Uterus (tissue), 4 donors: ENCODE measurements around the gene ATRN. TPM values are rescaled to one million over a fixed set of nuclear protein-coding genes. Genes with fewer than 3 reads are reported as not detected.

ENCODE experiments used
- DNase-seq, 2 donors: peaks; one replicate each; pipeline ENCODE4 v3.0.0-alpha.2; 2019 to 2020
- H3K27ac ChIP-seq, 2 donors: fragments of 200-600 bp; sonication (generic); 1 replicate in 1 of 2; 2 replicates in 1 of 2; pipeline ENCODE4 v1.5.1; 2016 to 2018
- H3K27me3 ChIP-seq, 2 donors: fragments of 200-600 bp; sonication (generic); one replicate each; pipeline ENCODE4 v1.5.1; 2018 to 2019; ENCODE audit warnings: control low read depth in 1 of 2
- H3K36me3 ChIP-seq, 2 donors: fragments of 200-600 bp; sonication (generic); one replicate each; pipeline ENCODE4 v1.5.1; 2019; ENCODE audit warnings: control low read depth in 1 of 2
- H3K4me1 ChIP-seq, 2 donors: fragments of 200-600 bp; sonication (generic); one replicate each; pipeline ENCODE4 v1.5.1; 2018 to 2019; ENCODE audit warnings: control low read depth in 1 of 2
- H3K4me3 ChIP-seq, 2 donors: fragments of 200-600 bp; sonication (generic); 1 replicate in 1 of 2; 2 replicates in 1 of 2; pipeline ENCODE4 v1.5.1; 2018 to 2019; ENCODE audit warnings: mild to moderate bottlenecking in 1 of 2
- H3K9me3 ChIP-seq, 2 donors: fragments of 200-600 bp; sonication (generic); one replicate each; pipeline ENCODE4 v1.5.1; 2019; ENCODE audit warnings: control low read depth in 1 of 2
- POLR2A ChIP-seq, 2 donors: fragments of 450-650 bp; IDR thresholded peaks; one replicate each; pipeline ENCODE4 v1.6.1; 2016; ENCODE audit warnings: antibody characterized with exemption in 2 of 2, mild to moderate bottlenecking in 1 of 2, moderate library complexity in 1 of 2
- intact Hi-C: fragments of 100-400 bp; cut with DNase I; formaldehyde crosslinking; loops from one replicate; pipeline ENCODE4 v1.15.1; 2023; ENCODE audit warnings: low total_unique reads
- total RNA-seq, 4 donors: library from RNA; depleted of rRNA in 3 of 4; stranded (reverse); fragments of >200 nt in 3 of 4; gene quantifications; one replicate each; pipeline versions ENCODE4 v1.1.0 to v1.2.4, GENCODE V29; 2014 to 2023
- TF ChIP-seq, protein P1 (sequence below), 4 experiments: fragments of 200-600 bp in 2 of 4; fragments of 450-650 bp in 2 of 4; sonication (generic) in 2 of 4; IDR thresholded peaks; one replicate each; pipeline ENCODE4 v1.5.1; 2016 to 2019; ENCODE audit warnings: antibody characterized with exemption in 4 of 4, mild to moderate bottlenecking in 2 of 4, moderate library complexity in 1 of 4
- donor health status: DM: yes; HTN: yes; CAD: no.

ATRN gene
- total RNA-seq, 4 donors from 2014 or later, result 7.4 to 76.7 (median 21.2) TPM

DNA sequence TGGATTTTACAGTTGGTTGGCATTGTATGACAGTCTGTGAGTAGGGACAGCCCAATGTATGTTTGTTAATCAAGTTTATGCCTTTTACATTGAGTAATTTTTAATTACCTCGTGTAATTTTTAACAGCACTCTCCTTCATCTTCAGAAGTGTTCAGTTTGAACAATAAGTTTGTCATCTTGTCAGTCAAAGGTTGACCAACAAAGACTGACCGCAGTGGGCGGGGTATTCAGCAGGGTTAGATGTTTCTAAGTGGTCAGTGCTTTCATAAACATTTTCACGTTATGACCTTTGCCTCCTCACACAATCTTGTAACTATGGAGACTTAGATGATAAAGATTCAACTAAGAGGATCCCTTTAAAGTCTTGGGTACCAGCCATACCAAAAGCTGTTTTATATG, 151.6 kb downstream of the ATRN start:
- TF ChIP-seq, protein P1, sequence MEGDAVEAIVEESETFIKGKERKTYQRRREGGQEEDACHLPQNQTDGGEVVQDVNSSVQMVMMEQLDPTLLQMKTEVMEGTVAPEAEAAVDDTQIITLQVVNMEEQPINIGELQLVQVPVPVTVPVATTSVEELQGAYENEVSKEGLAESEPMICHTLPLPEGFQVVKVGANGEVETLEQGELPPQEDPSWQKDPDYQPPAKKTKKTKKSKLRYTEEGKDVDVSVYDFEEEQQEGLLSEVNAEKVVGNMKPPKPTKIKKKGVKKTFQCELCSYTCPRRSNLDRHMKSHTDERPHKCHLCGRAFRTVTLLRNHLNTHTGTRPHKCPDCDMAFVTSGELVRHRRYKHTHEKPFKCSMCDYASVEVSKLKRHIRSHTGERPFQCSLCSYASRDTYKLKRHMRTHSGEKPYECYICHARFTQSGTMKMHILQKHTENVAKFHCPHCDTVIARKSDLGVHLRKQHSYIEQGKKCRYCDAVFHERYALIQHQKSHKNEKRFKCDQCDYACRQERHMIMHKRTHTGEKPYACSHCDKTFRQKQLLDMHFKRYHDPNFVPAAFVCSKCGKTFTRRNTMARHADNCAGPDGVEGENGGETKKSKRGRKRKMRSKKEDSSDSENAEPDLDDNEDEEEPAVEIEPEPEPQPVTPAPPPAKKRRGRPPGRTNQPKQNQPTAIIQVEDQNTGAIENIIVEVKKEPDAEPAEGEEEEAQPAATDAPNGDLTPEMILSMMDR (IDR thresholded peaks at IDR 0.05), result no peak
- no peak for TF ChIP-seq POLR2A (IDR thresholded peaks at IDR 0.05)
- H3K4me1 ChIP-seq, result no peaks in the 10 kb centered on the region
- H3K9me3 ChIP-seq, result no peaks in the 10 kb centered on the region
- no peaks in the 10 kb centered on the region for H3K27me3 ChIP-seq
- H3K36me3 ChIP-seq, result no peaks in the 10 kb centered on the region
- H3K27ac ChIP-seq, result no peak overlapping the region
- H3K4me3 ChIP-seq, result no peak overlapping the region
- intact Hi-C loops, result no loop called here
- DNase-seq, result no peak

DNA sequence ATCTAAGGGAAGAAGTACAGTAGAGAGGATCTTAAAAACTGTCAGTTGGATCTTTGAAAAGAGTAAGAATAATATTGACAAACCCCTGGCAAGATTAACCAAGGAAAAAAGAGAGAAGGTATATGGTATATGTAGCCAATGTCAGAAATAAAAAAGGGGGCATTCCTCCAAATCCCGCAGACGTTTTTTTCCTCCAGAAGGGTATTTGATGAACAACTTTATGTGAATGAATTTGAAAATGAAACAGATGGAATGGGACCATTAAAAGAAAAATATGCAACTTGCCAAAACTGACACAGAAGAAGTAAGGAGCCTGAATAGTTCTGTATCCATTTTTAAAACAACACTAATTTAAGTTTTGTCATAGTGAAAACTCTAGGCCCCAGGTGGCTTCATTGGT, 156.7 kb downstream of the ATRN start:
- Histone ChIP-seq H3K27me3 (no peaks in the 10 kb centered on the region), H3K4me3 (no peak overlapping the region), H3K9me3 (no peaks in the 10 kb centered on the region), H3K27ac (no peak overlapping the region), H3K4me1 (no peaks in the 10 kb centered on the region), H3K36me3 (no peaks in the 10 kb centered on the region)
- intact Hi-C loops, result no loop called here
- DNase-seq, result no peak
- TF ChIP-seq, protein P1 (IDR thresholded peaks at IDR 0.05), result no peak
- no peak for TF ChIP-seq POLR2A (IDR thresholded peaks at IDR 0.05)

DNA sequence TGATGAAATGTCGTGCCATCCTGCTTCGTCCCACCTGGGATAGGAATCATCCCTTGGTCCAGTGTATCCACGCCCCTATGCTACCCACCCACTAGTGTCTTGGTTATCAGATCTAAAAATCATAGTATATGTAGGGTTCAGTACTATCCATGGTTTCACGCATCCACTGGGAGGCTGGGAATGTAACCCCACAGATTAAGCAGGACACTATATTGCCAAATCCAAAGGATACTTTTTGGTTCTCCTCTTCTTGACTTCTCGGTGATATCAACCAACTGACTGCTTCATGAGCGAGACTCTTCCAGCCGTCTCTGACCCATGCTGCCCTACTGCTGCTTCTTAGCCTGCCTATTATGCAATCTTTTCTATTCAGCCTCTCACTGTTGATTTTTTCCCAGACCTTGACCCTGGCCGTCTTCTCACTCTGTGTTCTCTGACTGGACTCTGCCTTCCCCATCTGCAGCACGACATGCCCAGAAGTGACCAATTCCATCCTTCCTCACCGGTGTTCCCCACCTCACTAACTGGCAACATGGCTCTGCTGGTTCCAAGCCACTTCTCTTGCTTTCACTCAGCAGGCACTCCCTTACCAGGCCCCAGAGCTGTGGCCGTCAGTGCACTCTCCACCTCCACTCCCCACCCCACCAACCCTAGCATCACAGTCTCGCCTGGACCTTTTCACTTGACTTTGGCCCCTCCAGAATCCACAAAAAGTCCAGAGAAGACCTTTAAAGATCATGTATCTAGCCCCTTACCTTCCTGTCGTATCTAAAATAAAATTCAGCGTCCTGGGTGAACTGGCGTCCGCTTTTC, 157.9 kb downstream of the ATRN start:
- TF ChIP-seq, protein P1 (IDR thresholded peaks at IDR 0.05), result no peak
- TF ChIP-seq POLR2A (IDR thresholded peaks at IDR 0.05), result no peak
- intact Hi-C loops, result no loop called here
- H3K4me3 ChIP-seq, result no peak overlapping the region
- H3K4me1 ChIP-seq, result no peaks in the 10 kb centered on the region
- no peaks in the 10 kb centered on the region for H3K9me3 ChIP-seq
- no peak overlapping the region for H3K27ac ChIP-seq
- no peaks in the 10 kb centered on the region for H3K27me3 ChIP-seq
- DNase-seq, result no peak
- H3K36me3 ChIP-seq, result no peaks in the 10 kb centered on the region

DNA sequence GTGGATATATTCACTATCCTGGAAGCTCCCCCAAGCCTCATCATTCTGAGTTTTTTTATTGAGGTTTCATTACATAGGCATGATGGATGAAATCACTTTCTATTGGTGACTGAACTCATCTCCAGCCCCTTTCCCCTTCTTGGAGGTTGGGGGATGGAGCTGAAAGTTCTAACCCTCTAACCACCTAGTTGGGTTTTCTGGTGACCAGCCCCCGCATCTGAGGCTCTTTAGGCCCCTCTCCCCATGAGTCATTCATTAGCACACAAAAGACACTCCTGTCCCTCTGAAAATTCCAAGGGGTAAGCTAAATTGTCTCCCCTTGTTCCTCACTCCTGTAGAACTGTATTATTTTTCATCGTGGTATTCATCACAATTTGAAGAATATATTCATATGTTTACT, 159.1 kb downstream of the ATRN start:
- H3K4me3 ChIP-seq, result no peak overlapping the region
- no peak overlapping the region for H3K27ac ChIP-seq
- H3K27me3 ChIP-seq, result no peaks in the 10 kb centered on the region
- H3K36me3 ChIP-seq, result no peaks in the 10 kb centered on the region
- no peaks in the 10 kb centered on the region for H3K4me1 ChIP-seq
- no peak for DNase-seq
- intact Hi-C loops, result no loop called here
- H3K9me3 ChIP-seq, result no peaks in the 10 kb centered on the region
- TF ChIP-seq POLR2A (IDR thresholded peaks at IDR 0.05), result no peak
- TF ChIP-seq, protein P1 (IDR thresholded peaks at IDR 0.05), result no peak

DNA sequence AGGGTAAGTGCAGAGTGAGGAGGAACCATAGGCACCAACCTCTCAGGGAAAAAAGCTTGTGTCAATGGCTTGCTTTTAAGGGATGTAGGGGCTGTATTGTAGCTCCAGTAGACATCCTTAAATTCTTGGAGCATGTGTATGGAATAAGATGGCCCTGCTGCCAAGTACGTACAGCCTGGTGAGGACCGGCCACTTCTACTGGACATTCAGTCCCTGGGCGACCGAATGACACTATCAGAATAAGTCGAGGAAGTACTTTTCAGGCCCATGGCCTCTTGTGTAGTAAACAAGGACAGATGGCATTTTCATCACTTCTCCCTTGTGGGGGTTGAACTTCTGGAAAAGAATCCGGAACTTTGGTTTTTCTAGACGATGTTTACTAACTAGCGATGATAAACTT, 159.6 kb downstream of the ATRN start:
- intact Hi-C loops, result no loop called here
- Histone ChIP-seq H3K4me3 (no peak overlapping the region), H3K4me1 (no peaks in the 10 kb centered on the region), H3K27ac (no peak overlapping the region), H3K9me3 (no peaks in the 10 kb centered on the region), H3K27me3 (no peaks in the 10 kb centered on the region), H3K36me3 (no peaks in the 10 kb centered on the region)
- TF ChIP-seq POLR2A (IDR thresholded peaks at IDR 0.05), result no peak
- TF ChIP-seq, protein P1 (IDR thresholded peaks at IDR 0.05), result no peak
- no peak for DNase-seq
